ENCODE measurements around the gene RALGPS1.

The RALGPS1 gene

DNA sequence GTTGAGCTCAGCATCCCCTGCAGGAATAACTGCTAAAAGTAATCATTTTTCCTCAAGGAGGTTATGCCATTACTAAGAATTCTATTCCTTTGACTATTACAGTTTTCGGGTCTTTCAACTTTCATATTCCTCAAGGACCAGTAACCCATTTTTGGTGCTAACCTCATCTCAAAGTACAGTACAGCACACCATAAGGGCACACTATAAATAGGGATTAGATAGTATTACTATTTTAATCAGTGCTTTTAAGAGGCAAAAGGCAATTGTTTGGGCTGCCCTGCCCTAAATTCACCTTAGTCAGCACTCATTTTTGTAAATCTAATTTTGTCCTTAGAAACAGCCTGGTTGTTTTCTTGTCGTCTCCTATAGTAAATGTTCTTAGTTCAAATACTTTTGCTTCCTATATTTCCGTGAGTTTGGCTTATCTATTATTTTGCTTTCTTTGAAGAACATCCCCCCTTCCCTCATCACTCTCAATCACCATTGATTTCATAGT is 336.4 kb downstream of the RALGPS1 start:
- Histone ChIP-seq H3K27ac (ENCODE audit: low read length) (no peak overlapping the region), H2AFZ (ENCODE audit: low read depth, low read length) (no peak overlapping the region), H3K4me3 (ENCODE audit: low read length) (no peak overlapping the region), H3K27me3 (ENCODE audit: low read depth, low read length) (no peaks in the 10 kb centered on the region), H4K20me1 (ENCODE audit: insufficient read depth, low read length) (no peaks in the 10 kb centered on the region), H3K9ac (ENCODE audit: low read length) (no peak overlapping the region), H3K79me2 (ENCODE audit: low read length) (no peaks in the 10 kb centered on the region), H3K36me3 (replicated peaks; ENCODE audit: low read depth, low read length) (no peaks in the 10 kb centered on the region), H3K9me3 (ENCODE audit: insufficient read depth, low read length) (no peaks in the 10 kb centered on the region), H3K4me2 (ENCODE audit: low read length) (no peak overlapping the region), H3K4me1 (ENCODE audit: low read length) (peaks cover 1% of the 10 kb centered on the region; the same call in 1 of the 2 replicates)
- TF ChIP-seq, protein P1, sequence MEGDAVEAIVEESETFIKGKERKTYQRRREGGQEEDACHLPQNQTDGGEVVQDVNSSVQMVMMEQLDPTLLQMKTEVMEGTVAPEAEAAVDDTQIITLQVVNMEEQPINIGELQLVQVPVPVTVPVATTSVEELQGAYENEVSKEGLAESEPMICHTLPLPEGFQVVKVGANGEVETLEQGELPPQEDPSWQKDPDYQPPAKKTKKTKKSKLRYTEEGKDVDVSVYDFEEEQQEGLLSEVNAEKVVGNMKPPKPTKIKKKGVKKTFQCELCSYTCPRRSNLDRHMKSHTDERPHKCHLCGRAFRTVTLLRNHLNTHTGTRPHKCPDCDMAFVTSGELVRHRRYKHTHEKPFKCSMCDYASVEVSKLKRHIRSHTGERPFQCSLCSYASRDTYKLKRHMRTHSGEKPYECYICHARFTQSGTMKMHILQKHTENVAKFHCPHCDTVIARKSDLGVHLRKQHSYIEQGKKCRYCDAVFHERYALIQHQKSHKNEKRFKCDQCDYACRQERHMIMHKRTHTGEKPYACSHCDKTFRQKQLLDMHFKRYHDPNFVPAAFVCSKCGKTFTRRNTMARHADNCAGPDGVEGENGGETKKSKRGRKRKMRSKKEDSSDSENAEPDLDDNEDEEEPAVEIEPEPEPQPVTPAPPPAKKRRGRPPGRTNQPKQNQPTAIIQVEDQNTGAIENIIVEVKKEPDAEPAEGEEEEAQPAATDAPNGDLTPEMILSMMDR (IDR thresholded peaks at IDR 0.05; ENCODE audit: low read depth, low read length): no peak
- TF ChIP-seq EZH2phosphoT487 (IDR thresholded peaks at IDR 0.05; ENCODE audit: low read depth): no peak

DNA sequence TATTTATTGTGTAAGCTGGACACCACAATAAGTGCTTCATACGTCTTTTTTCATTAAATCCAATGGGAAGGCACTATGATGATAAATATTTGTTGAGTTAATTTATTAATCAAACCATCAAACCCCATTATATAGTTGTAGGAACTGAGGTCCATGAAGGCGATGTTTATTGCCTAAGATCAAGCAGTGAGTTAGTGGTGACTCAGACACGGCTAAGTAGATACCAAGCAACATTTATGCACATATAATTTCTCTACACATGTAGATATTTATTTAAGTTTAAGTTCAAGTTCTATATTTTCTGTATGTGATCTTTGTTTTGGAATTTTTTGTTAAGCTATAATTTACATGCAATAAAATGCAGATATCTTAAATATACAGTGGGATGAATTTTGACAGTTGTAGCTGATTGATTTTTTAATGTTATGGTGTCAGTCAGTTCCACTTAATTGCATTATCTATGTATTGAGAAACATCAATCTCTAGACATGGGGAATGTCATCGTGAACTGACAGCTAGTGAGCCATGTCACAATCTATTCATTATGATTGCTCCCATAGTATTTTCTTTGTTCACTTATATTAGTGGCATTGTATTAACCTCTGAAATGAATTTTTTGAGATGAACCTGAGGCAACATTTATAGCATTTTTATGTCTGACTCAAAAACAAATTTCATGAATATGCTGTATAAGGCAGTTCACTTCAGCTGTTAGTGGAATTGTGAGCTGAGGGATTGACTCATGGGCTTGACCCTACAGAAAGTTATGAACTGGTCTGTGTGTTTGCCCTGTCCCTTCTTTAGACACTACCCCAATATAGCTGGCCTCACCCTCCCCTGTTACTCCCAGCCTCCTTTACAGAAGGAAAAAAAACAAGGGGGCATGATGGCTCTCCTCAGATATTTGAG is 338.1 kb downstream of the RALGPS1 start:
- TF ChIP-seq, protein P1 (IDR thresholded peaks at IDR 0.05; ENCODE audit: low read depth, low read length): no peak
- TF ChIP-seq EZH2phosphoT487 (IDR thresholded peaks at IDR 0.05; ENCODE audit: low read depth): no peak
- Histone ChIP-seq H3K4me1 (ENCODE audit: low read length) (no peaks in the 10 kb centered on the region), H2AFZ (ENCODE audit: low read depth, low read length) (no peak overlapping the region), H3K27ac (ENCODE audit: low read length) (no peak overlapping the region), H3K36me3 (replicated peaks; ENCODE audit: low read depth, low read length) (no peaks in the 10 kb centered on the region), H3K4me3 (ENCODE audit: low read length) (no peak overlapping the region), H3K9me3 (ENCODE audit: insufficient read depth, low read length) (no peaks in the 10 kb centered on the region), H3K4me2 (ENCODE audit: low read length) (no peak overlapping the region), H3K27me3 (ENCODE audit: low read depth, low read length) (no peaks in the 10 kb centered on the region), H4K20me1 (ENCODE audit: insufficient read depth, low read length) (no peaks in the 10 kb centered on the region), H3K9ac (ENCODE audit: low read length) (no peak overlapping the region), H3K79me2 (ENCODE audit: low read length) (no peaks in the 10 kb centered on the region)

DNA sequence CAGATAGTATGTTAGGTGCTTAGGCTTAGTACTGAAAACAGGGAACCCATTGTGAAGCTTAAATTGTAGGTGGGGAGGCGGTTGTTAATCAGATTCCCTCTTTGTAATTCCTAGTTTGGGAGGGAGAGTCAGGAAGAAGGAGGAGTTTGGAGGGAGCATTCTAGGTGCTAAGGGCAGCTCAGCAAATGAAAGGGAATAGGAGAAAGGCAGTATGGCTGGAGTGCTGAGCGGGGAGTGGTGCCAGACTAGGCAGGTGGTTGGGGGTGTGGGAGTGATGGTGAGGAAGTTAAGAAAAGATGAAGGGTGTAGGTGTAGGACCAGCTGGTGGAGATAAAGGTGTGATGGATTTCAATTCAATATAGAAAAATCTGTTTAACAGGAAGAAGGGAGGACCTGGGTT is 338.9 kb downstream of the RALGPS1 start:
- no peak for TF ChIP-seq EZH2phosphoT487 (IDR thresholded peaks at IDR 0.05; ENCODE audit: low read depth)
- TF ChIP-seq, protein P1 (IDR thresholded peaks at IDR 0.05; ENCODE audit: low read depth, low read length): no peak
- no peaks in the 10 kb centered on the region for H4K20me1 ChIP-seq (ENCODE audit: insufficient read depth, low read length)
- no peaks in the 10 kb centered on the region for H3K9me3 ChIP-seq (ENCODE audit: insufficient read depth, low read length)
- H3K27ac ChIP-seq (ENCODE audit: low read length): no peak overlapping the region
- H3K4me1 ChIP-seq (ENCODE audit: low read length): no peaks in the 10 kb centered on the region
- no peaks in the 10 kb centered on the region for H3K27me3 ChIP-seq (ENCODE audit: low read depth, low read length)
- H2AFZ ChIP-seq (ENCODE audit: low read depth, low read length): no peak overlapping the region
- no peak overlapping the region for H3K4me3 ChIP-seq (ENCODE audit: low read length)
- no peak overlapping the region for H3K9ac ChIP-seq (ENCODE audit: low read length)
- no peaks in the 10 kb centered on the region for H3K79me2 ChIP-seq (ENCODE audit: low read length)
- H3K36me3 ChIP-seq (replicated peaks; ENCODE audit: low read depth, low read length): no peaks in the 10 kb centered on the region
- H3K4me2 ChIP-seq (ENCODE audit: low read length): no peak overlapping the region

DNA sequence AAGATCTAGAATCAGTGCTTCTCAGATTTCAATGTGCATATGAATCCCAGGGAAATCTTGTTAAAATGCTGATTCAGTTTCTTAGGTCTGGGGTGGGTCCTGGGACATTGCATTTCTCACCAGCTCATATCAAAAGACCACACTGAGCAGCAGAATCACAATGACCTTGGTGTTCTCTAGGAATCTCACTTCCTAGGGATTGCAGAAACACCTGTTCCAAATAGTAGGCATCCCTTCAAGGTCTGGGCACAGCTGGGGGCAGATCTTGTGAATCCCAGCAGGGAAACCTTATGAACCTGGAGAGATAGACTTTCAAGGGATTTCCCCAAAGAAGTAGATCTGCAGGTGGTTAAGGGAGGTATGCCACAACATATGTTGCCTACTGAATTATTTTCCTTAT is 341.1 kb downstream of the RALGPS1 start:
- H3K4me3 ChIP-seq (ENCODE audit: low read length): no peak overlapping the region
- no peak for TF ChIP-seq EZH2phosphoT487 (IDR thresholded peaks at IDR 0.05; ENCODE audit: low read depth)
- TF ChIP-seq, protein P1 (IDR thresholded peaks at IDR 0.05; ENCODE audit: low read depth, low read length): no peak
- H3K4me2 ChIP-seq (ENCODE audit: low read length): no peak overlapping the region

More for the DNA sequence above, 341.1 kb downstream of the RALGPS1 start:
- Histone ChIP-seq H2AFZ (ENCODE audit: low read depth, low read length) (no peak overlapping the region), H3K9me3 (ENCODE audit: insufficient read depth, low read length) (no peaks in the 10 kb centered on the region), H3K9ac (ENCODE audit: low read length) (no peak overlapping the region), H3K27ac (ENCODE audit: low read length) (no peak overlapping the region), H3K79me2 (ENCODE audit: low read length) (no peaks in the 10 kb centered on the region), H3K4me1 (ENCODE audit: low read length) (no peaks in the 10 kb centered on the region), H3K36me3 (replicated peaks; ENCODE audit: low read depth, low read length) (no peaks in the 10 kb centered on the region), H3K27me3 (ENCODE audit: low read depth, low read length) (no peaks in the 10 kb centered on the region), H4K20me1 (ENCODE audit: insufficient read depth, low read length) (no peaks in the 10 kb centered on the region)

Data from OCI-LY3 (cell line).